RPMI8226 (cell line): ENCODE measurements around the gene NEUROG2.

Experiments
- DNase-seq: peaks from one replicate; pipeline ENCODE4 v3.0.0-alpha.2; 2015

The NEUROG2 gene

GRCh38 chr4:112473985-112474384 lies 42.0 kb downstream of the NEUROG2 start:
- DNase-seq = no peak

DNA sequence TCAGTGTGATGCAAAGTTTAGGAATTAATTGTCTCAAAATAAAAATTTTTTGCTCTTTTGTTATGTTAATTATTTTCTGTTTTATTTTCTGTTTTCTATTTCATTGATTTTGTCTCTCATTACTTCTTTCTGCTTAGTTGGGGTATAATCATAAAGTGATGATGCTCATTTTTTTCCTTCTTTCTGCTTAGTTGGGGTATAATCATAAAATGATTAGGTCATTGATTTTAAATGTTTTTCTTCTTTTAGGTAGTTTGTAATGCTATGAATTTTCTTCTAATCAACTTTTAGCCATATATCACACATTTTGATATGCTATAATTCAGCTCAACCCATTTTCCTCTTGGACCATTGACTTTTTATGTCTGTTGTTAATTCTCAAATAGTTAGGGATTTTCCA lies 43.7 kb downstream of the NEUROG2 start:
- no peak for DNase-seq
